SK-N-SH treated with all-trans-retinoic acid at 6 μM for 48 hours (cell line): ENCODE data around the gene FGF21.

Experiments
- ATAC-seq: fragments of 200-7000 bp; cut with Tn5 transposase; 3 replicates; pipeline ENCODE4 v1.9.1; 2020; ENCODE audit warnings: mild to moderate bottlenecking, moderate library complexity
- ARNTL ChIP-seq: fragments of 450-650 bp; formaldehyde crosslinking; IDR thresholded peaks from 2 replicates; pipeline ENCODE4 v1.5.0; 2020; ENCODE audit warnings: low read depth, mild to moderate bottlenecking, moderate library complexity, borderline replicate concordance
- BACH2 ChIP-seq: fragments of 250-450 bp; sonication (Bioruptor Pico); IDR thresholded peaks from 2 replicates; pipeline ENCODE4 v1.9.0; 2021; ENCODE audit warnings: mild to moderate bottlenecking, borderline replicate concordance
- CREB5 ChIP-seq: fragments of 250-450 bp; sonication (Bioruptor Pico); IDR thresholded peaks from 2 replicates; pipeline ENCODE4 v1.5.1; 2020; ENCODE audit warnings: low read depth, mild to moderate bottlenecking, moderate library complexity
- CSDC2 ChIP-seq: fragments of 250-450 bp; sonication (Bioruptor Pico); IDR thresholded peaks from 2 replicates; pipeline ENCODE4 v1.5.0; 2020; ENCODE audit warnings: mild to moderate bottlenecking, moderate library complexity
- CSRNP3 ChIP-seq: fragments of 250-450 bp; sonication (Bioruptor Pico); IDR thresholded peaks from 2 replicates; pipeline ENCODE4 v1.5.1; 2021; ENCODE audit warnings: mild to moderate bottlenecking, moderate library complexity
- ESRRG ChIP-seq: fragments of 250-450 bp; sonication (Bioruptor Pico); IDR thresholded peaks from 2 replicates; pipeline ENCODE4 v1.6.1; 2021; ENCODE audit warnings: mild to moderate bottlenecking
- GLIS3 ChIP-seq: fragments of 250-450 bp; sonication (Bioruptor Pico); IDR thresholded peaks from 2 replicates; pipeline ENCODE4 v1.5.0; 2020; ENCODE audit warnings: mild to moderate bottlenecking, moderate library complexity
- OSR1 ChIP-seq: fragments of 250-450 bp; sonication (Bioruptor Pico); IDR thresholded peaks from 2 replicates; pipeline ENCODE4 v1.8.0; 2022; ENCODE audit warnings: moderate library complexity, mild to moderate bottlenecking, inconsistent platforms
- PATZ1 ChIP-seq: fragments of 250-450 bp; sonication (Bioruptor Pico); IDR thresholded peaks from 2 replicates; pipeline ENCODE4 v1.8.0; 2020; ENCODE audit warnings: mild to moderate bottlenecking, moderate library complexity, borderline replicate concordance
- POU6F1 ChIP-seq: fragments of 250-450 bp; sonication (Bioruptor Pico); IDR thresholded peaks from 2 replicates; pipeline ENCODE4 v1.8.0; 2021; ENCODE audit warnings: low read depth, mild to moderate bottlenecking, moderate library complexity, borderline replicate concordance
- PPARA ChIP-seq: fragments of 250-450 bp; sonication (Bioruptor Pico); IDR thresholded peaks from 2 replicates; pipeline ENCODE4 v1.5.0; 2020; ENCODE audit warnings: mild to moderate bottlenecking, borderline replicate concordance
- RARB ChIP-seq: fragments of 250-450 bp; sonication (Bioruptor Pico); IDR thresholded peaks from 2 replicates; pipeline ENCODE4 v1.8.0; 2021; ENCODE audit warnings: mild to moderate bottlenecking, moderate library complexity
- SNAI2 ChIP-seq: fragments of 250-450 bp; sonication (Bioruptor Pico); IDR thresholded peaks from 2 replicates; pipeline ENCODE4 v1.5.0; 2020; ENCODE audit warnings: mild to moderate bottlenecking, moderate library complexity
- TCF4 ChIP-seq: fragments of 250-450 bp; sonication (Bioruptor Pico); IDR thresholded peaks from 2 replicates; pipeline ENCODE4 v1.8.0; 2021; ENCODE audit warnings: mild to moderate bottlenecking, moderate library complexity, borderline replicate concordance
- TSHZ2 ChIP-seq: fragments of 250-450 bp; sonication (Bioruptor Pico); IDR thresholded peaks from 2 replicates; pipeline ENCODE4 v1.5.0; 2020; ENCODE audit warnings: mild to moderate bottlenecking, moderate library complexity
- ZC3H10 ChIP-seq: fragments of 250-450 bp; sonication (Bioruptor Pico); IDR thresholded peaks from 2 replicates; pipeline ENCODE4 v1.5.1; 2021; ENCODE audit warnings: mild to moderate bottlenecking, moderate library complexity
- ZFP3 ChIP-seq: fragments of 250-450 bp; sonication (Bioruptor Pico); IDR thresholded peaks from 2 replicates; pipeline ENCODE4 v1.5.0; 2020; ENCODE audit warnings: mild to moderate bottlenecking, moderate library complexity
- ZFP30 ChIP-seq: fragments of 450-650 bp; formaldehyde crosslinking; IDR thresholded peaks from 2 replicates; pipeline ENCODE4 v1.5.0; 2022; ENCODE audit warnings: mild to moderate bottlenecking, moderate library complexity
- ZNF565 ChIP-seq: fragments of 450-650 bp; formaldehyde crosslinking; conservative IDR thresholded peaks from 2 replicates; pipeline ENCODE4 v1.5.0; 2020; ENCODE audit warnings: low read depth, mild to moderate bottlenecking, moderate library complexity
- ZNF70 ChIP-seq: fragments of 450-650 bp; formaldehyde crosslinking; IDR thresholded peaks from 2 replicates; pipeline ENCODE4 v1.5.0; 2020; ENCODE audit warnings: mild to moderate bottlenecking, moderate library complexity
- ZNF8 ChIP-seq: fragments of 450-650 bp; formaldehyde crosslinking; IDR thresholded peaks from 2 replicates; pipeline ENCODE4 v1.5.0; 2020; ENCODE audit warnings: mild to moderate bottlenecking, moderate library complexity

Gene FGF21

GRCh38 chr19:48737360-48737998 is 17.8 kb upstream of the FGF21 start:
- ATAC-seq = no peak
- no peak for TF ChIP-seq TCF4 (CRISPR knock-in tag)
- no peak for TF ChIP-seq ESRRG (CRISPR knock-in tag)
- TF ChIP-seq CSDC2 (CRISPR knock-in tag) = no peak
- TF ChIP-seq ZFP3 = no peak
- no peak for TF ChIP-seq ZC3H10
- no peak for TF ChIP-seq ZNF565 (CRISPR knock-in tag)
- TF ChIP-seq RARB (CRISPR knock-in tag) = no peak
- no peak for TF ChIP-seq SNAI2 (CRISPR knock-in tag)
- TF ChIP-seq PPARA (CRISPR knock-in tag) = no peak
- no peak for TF ChIP-seq CREB5 (CRISPR knock-in tag)
- no peak for TF ChIP-seq OSR1 (CRISPR knock-in tag)
- TF ChIP-seq ZNF8 (CRISPR knock-in tag) = no peak
- no peak for TF ChIP-seq BACH2 (CRISPR knock-in tag)
- no peak for TF ChIP-seq POU6F1 (CRISPR knock-in tag)
- no peak for TF ChIP-seq CSRNP3 (CRISPR knock-in tag)
- no peak for TF ChIP-seq GLIS3 (CRISPR knock-in tag)
- TF ChIP-seq ZFP30 (CRISPR knock-in tag) = no peak

GRCh38 chr19:48738557-48739403 is 16.5 kb upstream of the FGF21 start:
- peak; percentile 94 for ATAC-seq
- no peak for TF ChIP-seq RARB (CRISPR knock-in tag)
- peak; percentile 36; the same call in 1 of the 2 replicates for TF ChIP-seq SNAI2 (CRISPR knock-in tag)
- no peak for TF ChIP-seq TCF4 (CRISPR knock-in tag)
- TF ChIP-seq ZFP3 = 0 out of 2 replicates have a peak, but pooled peaks have one; percentile 15

GRCh38 chr19:48739404-48740163 is 15.7 kb upstream of the FGF21 start:
- ATAC-seq = no peak
- TF ChIP-seq BACH2 (CRISPR knock-in tag) = no peak

GRCh38 chr19:48740164-48740972 is 15.0 kb upstream of the FGF21 start, which contains the start of gene RASIP1:
RASIP1 (minus strand) TSS chr19:48740610; CDS start chr19:48740282, 328 bp downstream.
- ATAC-seq = no peak
- no peak for TF ChIP-seq GLIS3 (CRISPR knock-in tag)
- TF ChIP-seq BACH2 (CRISPR knock-in tag) = no peak
- TF ChIP-seq CSDC2 (CRISPR knock-in tag) = no peak
- no peak for TF ChIP-seq ARNTL (CRISPR knock-in tag)
- no peak for TF ChIP-seq ZNF565 (CRISPR knock-in tag)
- no peak for TF ChIP-seq POU6F1 (CRISPR knock-in tag)
- no peak for TF ChIP-seq ZNF70
- TF ChIP-seq OSR1 (CRISPR knock-in tag) = no peak
- no peak for TF ChIP-seq TSHZ2 (CRISPR knock-in tag)
- TF ChIP-seq ZC3H10 = no peak
- TF ChIP-seq PATZ1 (CRISPR knock-in tag) = no peak
- no peak for TF ChIP-seq ZNF8 (CRISPR knock-in tag)
